ENCODE results near the gene ZNF410. TPM values are rescaled to one million over a fixed set of nuclear protein-coding genes. Genes with fewer than 3 reads are reported as not detected.

ZNF410 gene
- total RNA-seq, 1 experiment from 2014 or later = 21.0 TPM

DNA sequence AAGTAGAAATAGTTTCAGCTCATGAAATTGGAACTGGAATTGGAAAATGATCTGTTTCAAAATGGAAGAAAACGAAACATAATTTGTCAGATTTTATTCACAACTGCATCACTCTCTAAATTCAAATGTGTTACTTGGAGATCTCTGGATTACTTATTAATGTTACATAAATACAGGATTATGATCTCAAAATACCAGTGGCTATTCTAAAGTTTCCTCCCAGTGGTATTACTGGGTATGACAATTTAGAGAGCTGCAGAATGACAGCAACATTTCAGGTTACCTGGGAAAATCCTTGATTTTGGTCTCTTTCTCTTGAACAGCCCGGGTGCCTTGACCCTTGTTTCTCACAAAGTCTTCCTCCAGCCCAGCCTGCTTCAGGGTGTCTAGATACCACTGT is 49.0 kb downstream of the ZNF410 start:
- ChIA-PET POLR2A (no interaction called here), CTCF (interaction anchor here (0.6 to 1.5 kb wide), 8 partner anchors 14 to 336 kb away, joined by 3 to 9 read pairs (median 3); partner anchors contain the start of genes COQ6 and FAM161B)
- H3K9me3 Mint-ChIP-seq = no peaks in the 10 kb centered on the region
- TF ChIP-seq TCF7 (CRISPR knock-in tag; IDR thresholded peaks at IDR 0.05; ENCODE audit: low read depth) (no peak), FOXJ3 (CRISPR knock-in tag; IDR thresholded peaks at IDR 0.05; ENCODE audit: borderline replicate concordance) (no peak), GRHL2 (CRISPR knock-in tag; IDR thresholded peaks at IDR 0.05; ENCODE audit: insufficient replicate concordance, severe bottlenecking) (no peak), JAZF1 (CRISPR knock-in tag; IDR thresholded peaks at IDR 0.05) (no peak), NR2C2 (CRISPR knock-in tag; IDR thresholded peaks at IDR 0.05) (no peak), IRF2 (CRISPR knock-in tag; IDR thresholded peaks at IDR 0.05; ENCODE audit: borderline replicate concordance, low read depth) (no peak), SP1 (CRISPR knock-in tag; conservative IDR thresholded peaks at IDR 0.05) (no peak), OVOL2 (CRISPR knock-in tag; IDR thresholded peaks at IDR 0.05; ENCODE audit: borderline replicate concordance) (no peak), SOX15 (CRISPR knock-in tag; IDR thresholded peaks at IDR 0.05) (no peak), CREM (CRISPR knock-in tag; IDR thresholded peaks at IDR 0.05) (no peak), TEAD4 (CRISPR knock-in tag; IDR thresholded peaks at IDR 0.05) (no peak)
- TF ChIP-seq, protein P1, sequence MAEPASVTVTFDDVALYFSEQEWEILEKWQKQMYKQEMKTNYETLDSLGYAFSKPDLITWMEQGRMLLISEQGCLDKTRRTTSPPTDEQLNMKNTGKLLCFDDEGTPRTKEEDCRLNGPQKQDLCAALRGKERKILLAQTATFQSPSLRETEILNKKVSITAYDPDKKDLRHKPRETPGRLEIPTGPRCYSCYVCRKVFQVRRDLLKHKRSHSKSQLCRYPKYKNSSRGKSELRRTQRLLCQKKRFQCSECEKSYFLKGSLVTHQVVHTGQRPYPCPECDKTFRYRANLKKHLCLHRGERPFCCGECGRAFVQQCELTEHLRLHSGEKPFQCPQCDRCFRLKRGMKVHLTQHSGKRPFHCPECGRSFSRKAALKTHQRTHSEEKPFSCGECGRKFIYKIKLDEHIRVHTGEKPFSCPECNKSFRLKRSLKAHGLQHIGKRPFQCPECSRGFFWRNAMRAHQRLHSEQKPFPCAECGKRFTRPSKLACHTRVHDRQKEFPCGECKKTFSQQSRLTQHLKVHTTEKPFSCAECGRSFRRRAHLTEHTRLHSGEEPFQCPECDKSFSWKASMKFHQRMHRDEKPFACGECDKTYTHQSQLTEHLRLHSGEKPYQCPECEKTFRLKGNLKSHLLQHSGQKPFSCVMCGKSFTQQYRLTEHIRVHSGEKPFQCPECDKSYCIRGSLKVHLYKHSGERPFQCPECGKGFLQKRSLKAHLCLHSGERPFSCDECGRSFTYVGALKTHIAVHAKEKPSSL (CRISPR knock-in tag; conservative IDR thresholded peaks at IDR 0.05) = no peak
- TF ChIP-seq, protein P2, sequence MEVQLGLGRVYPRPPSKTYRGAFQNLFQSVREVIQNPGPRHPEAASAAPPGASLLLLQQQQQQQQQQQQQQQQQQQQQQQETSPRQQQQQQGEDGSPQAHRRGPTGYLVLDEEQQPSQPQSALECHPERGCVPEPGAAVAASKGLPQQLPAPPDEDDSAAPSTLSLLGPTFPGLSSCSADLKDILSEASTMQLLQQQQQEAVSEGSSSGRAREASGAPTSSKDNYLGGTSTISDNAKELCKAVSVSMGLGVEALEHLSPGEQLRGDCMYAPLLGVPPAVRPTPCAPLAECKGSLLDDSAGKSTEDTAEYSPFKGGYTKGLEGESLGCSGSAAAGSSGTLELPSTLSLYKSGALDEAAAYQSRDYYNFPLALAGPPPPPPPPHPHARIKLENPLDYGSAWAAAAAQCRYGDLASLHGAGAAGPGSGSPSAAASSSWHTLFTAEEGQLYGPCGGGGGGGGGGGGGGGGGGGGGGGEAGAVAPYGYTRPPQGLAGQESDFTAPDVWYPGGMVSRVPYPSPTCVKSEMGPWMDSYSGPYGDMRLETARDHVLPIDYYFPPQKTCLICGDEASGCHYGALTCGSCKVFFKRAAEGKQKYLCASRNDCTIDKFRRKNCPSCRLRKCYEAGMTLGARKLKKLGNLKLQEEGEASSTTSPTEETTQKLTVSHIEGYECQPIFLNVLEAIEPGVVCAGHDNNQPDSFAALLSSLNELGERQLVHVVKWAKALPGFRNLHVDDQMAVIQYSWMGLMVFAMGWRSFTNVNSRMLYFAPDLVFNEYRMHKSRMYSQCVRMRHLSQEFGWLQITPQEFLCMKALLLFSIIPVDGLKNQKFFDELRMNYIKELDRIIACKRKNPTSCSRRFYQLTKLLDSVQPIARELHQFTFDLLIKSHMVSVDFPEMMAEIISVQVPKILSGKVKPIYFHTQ (CRISPR knock-in tag; IDR thresholded peaks at IDR 0.05) = no peak
- TF ChIP-seq, protein P3, sequence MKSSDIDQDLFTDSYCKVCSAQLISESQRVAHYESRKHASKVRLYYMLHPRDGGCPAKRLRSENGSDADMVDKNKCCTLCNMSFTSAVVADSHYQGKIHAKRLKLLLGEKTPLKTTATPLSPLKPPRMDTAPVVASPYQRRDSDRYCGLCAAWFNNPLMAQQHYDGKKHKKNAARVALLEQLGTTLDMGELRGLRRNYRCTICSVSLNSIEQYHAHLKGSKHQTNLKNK (CRISPR knock-in tag; IDR thresholded peaks at IDR 0.05) = no peak
- TF ChIP-seq, protein P4, sequence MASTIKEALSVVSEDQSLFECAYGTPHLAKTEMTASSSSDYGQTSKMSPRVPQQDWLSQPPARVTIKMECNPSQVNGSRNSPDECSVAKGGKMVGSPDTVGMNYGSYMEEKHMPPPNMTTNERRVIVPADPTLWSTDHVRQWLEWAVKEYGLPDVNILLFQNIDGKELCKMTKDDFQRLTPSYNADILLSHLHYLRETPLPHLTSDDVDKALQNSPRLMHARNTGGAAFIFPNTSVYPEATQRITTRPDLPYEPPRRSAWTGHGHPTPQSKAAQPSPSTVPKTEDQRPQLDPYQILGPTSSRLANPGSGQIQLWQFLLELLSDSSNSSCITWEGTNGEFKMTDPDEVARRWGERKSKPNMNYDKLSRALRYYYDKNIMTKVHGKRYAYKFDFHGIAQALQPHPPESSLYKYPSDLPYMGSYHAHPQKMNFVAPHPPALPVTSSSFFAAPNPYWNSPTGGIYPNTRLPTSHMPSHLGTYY (CRISPR knock-in tag; IDR thresholded peaks at IDR 0.05) = no peak
- TF ChIP-seq, protein P5, sequence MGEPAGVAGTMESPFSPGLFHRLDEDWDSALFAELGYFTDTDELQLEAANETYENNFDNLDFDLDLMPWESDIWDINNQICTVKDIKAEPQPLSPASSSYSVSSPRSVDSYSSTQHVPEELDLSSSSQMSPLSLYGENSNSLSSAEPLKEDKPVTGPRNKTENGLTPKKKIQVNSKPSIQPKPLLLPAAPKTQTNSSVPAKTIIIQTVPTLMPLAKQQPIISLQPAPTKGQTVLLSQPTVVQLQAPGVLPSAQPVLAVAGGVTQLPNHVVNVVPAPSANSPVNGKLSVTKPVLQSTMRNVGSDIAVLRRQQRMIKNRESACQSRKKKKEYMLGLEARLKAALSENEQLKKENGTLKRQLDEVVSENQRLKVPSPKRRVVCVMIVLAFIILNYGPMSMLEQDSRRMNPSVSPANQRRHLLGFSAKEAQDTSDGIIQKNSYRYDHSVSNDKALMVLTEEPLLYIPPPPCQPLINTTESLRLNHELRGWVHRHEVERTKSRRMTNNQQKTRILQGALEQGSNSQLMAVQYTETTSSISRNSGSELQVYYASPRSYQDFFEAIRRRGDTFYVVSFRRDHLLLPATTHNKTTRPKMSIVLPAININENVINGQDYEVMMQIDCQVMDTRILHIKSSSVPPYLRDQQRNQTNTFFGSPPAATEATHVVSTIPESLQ (CRISPR knock-in tag; IDR thresholded peaks at IDR 0.05) = no peak
- TF ChIP-seq, protein P6, sequence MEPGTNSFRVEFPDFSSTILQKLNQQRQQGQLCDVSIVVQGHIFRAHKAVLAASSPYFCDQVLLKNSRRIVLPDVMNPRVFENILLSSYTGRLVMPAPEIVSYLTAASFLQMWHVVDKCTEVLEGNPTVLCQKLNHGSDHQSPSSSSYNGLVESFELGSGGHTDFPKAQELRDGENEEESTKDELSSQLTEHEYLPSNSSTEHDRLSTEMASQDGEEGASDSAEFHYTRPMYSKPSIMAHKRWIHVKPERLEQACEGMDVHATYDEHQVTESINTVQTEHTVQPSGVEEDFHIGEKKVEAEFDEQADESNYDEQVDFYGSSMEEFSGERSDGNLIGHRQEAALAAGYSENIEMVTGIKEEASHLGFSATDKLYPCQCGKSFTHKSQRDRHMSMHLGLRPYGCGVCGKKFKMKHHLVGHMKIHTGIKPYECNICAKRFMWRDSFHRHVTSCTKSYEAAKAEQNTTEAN (CRISPR knock-in tag; IDR thresholded peaks at IDR 0.05) = no peak
- no peak for ATAC-seq
- no peaks in the 10 kb centered on the region for H3K27me3 Mint-ChIP-seq (ENCODE audit: low read depth)
- H3K27ac Mint-ChIP-seq = no peak overlapping the region
- DNase-seq (ENCODE audit: low spot score) = no peak
- peaks cover 14% of the 10 kb centered on the region for H3K36me3 Mint-ChIP-seq
- H3K4me1 Mint-ChIP-seq = no peaks in the 10 kb centered on the region
- no peak overlapping the region for H3K4me3 Mint-ChIP-seq

Data from WTC11 (cell line).